GM18502 (cell line): Measurements from ENCODE around the gene NDST3.

Source experiments
- ATAC-seq: cut with Tn5 transposase; IDR thresholded peaks from one replicate; pipeline ENCODE4 v1.9.1; 2021; ENCODE audit warnings: mild to moderate bottlenecking; ENCODE audit not compliant: unreplicated experiment, poor library complexity

NDST3 gene

GRCh38 chr4:118076958-118077766 is 42.9 kb downstream of the NDST3 start:
- peak; percentile 94 for ATAC-seq

GRCh38 chr4:118077767-118078105 is 43.5 kb downstream of the NDST3 start:
- no peak for ATAC-seq

GRCh38 chr4:118081434-118081833 is 47.1 kb downstream of the NDST3 start:
- ATAC-seq = no peak

DNA sequence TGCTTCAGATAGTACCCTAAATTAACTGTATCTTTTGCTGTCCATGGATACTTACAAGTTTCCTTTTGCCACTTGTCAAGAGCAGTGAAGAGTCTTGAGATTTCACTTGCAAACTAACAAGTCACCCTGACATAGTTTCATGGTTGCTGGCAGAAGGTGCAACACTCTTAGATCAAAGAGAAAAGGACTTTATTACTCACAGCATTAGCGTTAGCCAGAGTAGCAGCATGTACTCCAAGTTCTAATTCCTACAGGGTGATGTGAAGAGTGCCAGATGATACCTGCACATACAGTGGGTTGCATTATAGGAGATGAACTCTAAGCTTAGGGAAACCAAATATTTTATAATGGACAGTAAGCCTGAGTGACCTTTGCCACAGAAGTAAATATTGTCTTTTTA is 47.9 kb downstream of the NDST3 start:
- ATAC-seq = no peak

DNA sequence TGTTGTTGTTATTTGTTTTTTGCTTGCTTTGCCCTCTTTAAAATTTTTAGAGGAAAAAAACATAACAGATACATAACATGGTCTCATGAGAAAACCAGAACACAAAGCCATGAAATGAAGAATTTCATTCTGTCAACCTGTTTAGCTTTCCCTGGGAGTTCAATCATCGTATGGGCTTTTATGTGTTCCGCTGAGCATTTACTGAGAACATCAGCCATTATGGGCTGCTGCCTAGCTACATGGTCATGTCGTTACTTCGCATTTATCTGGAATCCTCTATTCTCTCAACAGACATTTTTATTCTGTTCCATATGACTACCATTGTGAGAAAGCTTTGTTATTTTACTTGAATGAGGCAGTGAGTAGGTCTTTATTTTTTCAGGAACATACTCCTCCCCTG is 51.4 kb downstream of the NDST3 start:
- no peak for ATAC-seq

- ATAC-seq = no peak
Measured at GRCh38 chr4:118086344-118086743, 52.1 kb downstream of the NDST3 start.

- no peak for ATAC-seq
Measured at GRCh38 chr4:118087366-118087765, 53.1 kb downstream of the NDST3 start.

- ATAC-seq = no peak
Measured at GRCh38 chr4:118099106-118099505, 64.8 kb downstream of the NDST3 start.

- ATAC-seq = no peak
Measured at GRCh38 chr4:118102195-118102594, 67.9 kb downstream of the NDST3 start.

GRCh38 chr4:118112117-118113046 is 78.1 kb downstream of the NDST3 start:
- no peak for ATAC-seq

DNA sequence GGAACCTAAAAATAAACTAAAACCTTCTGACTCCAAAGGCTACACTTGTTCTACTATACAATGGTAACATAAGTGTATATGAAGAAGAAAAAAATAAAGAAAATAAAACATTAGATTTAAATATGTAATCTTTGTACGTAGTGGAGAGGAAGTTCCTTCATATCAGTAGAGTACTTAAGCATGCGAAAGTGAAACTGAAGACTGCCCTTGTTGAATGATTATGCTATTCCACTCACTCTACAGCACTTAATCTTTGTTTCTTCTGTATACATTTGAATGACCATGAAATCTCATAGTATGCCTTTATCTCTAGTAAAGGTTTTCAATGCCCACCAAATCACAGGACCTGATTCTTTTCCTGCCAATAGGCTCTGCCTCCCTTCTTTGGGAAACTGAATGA is 78.9 kb downstream of the NDST3 start:
- peak; percentile 93 for ATAC-seq

GRCh38 chr4:118114720-118115119 is 80.4 kb downstream of the NDST3 start:
- no peak for ATAC-seq

GRCh38 chr4:118120120-118120760 is 86.0 kb downstream of the NDST3 start:
- ATAC-seq = no peak

DNA sequence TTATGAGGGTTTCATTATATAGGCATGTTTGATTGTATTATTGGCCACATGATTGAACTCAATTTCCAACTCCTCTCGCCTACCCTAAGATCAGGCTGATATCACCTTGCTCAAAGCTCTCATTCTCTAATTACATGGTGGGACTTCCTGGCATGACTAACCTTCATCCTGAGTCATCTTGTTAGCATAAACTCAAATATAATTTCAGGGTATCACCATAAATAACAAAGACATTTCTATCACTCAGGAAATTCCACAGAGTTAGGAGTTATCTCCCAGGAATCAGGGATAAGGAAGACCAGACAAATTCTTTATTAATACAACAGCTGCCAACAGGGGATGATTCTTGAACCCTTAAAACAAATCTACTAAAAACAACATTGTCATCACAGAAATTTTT is 90.7 kb downstream of the NDST3 start:
- no peak for ATAC-seq

DNA sequence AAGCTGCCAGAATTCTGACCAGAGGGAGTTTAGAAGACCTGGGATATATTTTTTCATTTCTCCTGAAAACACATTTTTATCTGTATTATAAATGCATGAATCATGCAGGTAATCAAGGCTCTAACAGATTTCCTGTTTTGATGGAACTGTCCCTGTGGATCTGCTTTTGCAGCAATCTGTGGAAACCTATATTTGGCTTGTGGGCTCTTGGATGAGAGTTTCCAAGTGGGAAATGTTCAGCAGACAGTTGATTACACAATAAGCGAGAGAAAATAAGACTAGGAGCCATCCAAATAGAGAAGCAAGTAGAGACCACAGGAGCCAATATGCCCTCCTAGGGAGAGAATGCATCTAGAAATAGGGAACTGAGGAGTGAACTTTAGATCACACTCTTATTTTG is 105.0 kb downstream of the NDST3 start:
- no peak for ATAC-seq

DNA sequence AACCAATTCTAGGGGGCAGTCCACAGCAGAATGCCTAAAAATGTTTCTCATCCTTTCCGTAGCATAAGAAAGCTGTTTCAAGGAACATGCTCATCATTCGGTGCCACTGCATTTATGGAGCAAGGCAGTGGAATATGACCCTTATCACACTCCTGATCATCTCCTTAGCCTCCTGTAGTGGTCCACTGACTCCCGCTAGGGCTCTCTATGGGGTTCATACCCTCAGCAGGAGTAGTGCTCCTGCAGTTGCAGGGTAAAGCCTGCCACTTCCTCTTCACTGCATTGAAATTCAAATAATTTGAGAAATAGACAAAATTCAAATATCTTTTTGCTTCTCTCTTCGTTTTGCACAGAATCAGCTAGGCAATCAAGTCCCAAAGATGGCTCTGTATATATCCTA is 107.0 kb downstream of the NDST3 start:
- ATAC-seq = no peak

- ATAC-seq = no peak
Measured at GRCh38 chr4:118154649-118155048, 120.4 kb downstream of the NDST3 start.

DNA sequence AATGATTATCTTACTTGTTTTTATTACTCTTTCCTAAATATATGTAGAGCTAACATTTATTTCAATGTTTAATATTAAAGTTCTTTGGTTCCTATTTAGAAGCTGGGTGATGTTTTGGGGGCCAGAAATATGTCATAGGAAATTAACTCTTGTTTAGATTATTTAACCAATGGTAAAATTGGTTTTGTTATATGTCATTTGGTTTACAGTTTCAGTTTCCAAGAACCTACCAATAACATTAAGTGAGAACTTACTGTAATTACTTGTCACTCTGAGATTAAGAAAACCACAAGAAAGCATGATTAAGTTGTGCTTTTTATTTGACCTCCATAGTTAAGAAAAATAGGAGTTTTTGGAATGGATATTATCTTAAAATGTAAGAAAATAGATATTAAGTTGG is 121.2 kb downstream of the NDST3 start:
- no peak for ATAC-seq

GRCh38 chr4:118158763-118159375 is 124.6 kb downstream of the NDST3 start:
- ATAC-seq = no peak

- ATAC-seq = no peak
Measured at GRCh38 chr4:118167306-118167705, 133.0 kb downstream of the NDST3 start.

GRCh38 chr4:118171381-118171780 is 137.1 kb downstream of the NDST3 start:
- no peak for ATAC-seq
